ENCODE results near the gene KIF1B.

DNA sequence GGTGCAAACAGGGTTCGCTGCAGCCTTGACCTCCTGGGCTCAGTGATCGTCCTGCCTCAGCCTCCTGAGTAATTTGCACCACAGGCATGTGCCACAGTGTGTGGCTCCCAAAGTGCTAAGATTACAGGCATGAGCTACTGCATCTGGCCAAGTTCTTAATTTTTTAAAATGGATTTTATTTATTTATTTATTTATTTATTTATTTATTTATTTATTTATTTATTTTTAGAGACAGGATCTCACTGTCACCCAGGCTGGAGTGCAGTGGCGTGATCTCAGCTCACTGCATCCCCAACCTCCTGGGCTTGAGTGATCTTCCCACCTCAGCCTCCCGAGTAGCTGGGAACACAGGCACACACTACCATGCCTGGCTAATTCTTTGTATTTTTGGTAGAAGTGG is 54.7 kb downstream of the KIF1B start:
- TF ChIP-seq, protein P1, sequence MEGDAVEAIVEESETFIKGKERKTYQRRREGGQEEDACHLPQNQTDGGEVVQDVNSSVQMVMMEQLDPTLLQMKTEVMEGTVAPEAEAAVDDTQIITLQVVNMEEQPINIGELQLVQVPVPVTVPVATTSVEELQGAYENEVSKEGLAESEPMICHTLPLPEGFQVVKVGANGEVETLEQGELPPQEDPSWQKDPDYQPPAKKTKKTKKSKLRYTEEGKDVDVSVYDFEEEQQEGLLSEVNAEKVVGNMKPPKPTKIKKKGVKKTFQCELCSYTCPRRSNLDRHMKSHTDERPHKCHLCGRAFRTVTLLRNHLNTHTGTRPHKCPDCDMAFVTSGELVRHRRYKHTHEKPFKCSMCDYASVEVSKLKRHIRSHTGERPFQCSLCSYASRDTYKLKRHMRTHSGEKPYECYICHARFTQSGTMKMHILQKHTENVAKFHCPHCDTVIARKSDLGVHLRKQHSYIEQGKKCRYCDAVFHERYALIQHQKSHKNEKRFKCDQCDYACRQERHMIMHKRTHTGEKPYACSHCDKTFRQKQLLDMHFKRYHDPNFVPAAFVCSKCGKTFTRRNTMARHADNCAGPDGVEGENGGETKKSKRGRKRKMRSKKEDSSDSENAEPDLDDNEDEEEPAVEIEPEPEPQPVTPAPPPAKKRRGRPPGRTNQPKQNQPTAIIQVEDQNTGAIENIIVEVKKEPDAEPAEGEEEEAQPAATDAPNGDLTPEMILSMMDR (IDR thresholded peaks at IDR 0.05; ENCODE audit: low read depth, low read length, missing input control): no peak
- TF ChIP-seq, protein P2, sequence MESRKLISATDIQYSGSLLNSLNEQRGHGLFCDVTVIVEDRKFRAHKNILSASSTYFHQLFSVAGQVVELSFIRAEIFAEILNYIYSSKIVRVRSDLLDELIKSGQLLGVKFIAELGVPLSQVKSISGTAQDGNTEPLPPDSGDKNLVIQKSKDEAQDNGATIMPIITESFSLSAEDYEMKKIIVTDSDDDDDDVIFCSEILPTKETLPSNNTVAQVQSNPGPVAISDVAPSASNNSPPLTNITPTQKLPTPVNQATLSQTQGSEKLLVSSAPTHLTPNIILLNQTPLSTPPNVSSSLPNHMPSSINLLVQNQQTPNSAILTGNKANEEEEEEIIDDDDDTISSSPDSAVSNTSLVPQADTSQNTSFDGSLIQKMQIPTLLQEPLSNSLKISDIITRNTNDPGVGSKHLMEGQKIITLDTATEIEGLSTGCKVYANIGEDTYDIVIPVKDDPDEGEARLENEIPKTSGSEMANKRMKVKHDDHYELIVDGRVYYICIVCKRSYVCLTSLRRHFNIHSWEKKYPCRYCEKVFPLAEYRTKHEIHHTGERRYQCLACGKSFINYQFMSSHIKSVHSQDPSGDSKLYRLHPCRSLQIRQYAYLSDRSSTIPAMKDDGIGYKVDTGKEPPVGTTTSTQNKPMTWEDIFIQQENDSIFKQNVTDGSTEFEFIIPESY (IDR thresholded peaks at IDR 0.05): no peak
- no peak for TF ChIP-seq TAF1 (conservative IDR thresholded peaks at IDR 0.05)
- TF ChIP-seq, protein P3, sequence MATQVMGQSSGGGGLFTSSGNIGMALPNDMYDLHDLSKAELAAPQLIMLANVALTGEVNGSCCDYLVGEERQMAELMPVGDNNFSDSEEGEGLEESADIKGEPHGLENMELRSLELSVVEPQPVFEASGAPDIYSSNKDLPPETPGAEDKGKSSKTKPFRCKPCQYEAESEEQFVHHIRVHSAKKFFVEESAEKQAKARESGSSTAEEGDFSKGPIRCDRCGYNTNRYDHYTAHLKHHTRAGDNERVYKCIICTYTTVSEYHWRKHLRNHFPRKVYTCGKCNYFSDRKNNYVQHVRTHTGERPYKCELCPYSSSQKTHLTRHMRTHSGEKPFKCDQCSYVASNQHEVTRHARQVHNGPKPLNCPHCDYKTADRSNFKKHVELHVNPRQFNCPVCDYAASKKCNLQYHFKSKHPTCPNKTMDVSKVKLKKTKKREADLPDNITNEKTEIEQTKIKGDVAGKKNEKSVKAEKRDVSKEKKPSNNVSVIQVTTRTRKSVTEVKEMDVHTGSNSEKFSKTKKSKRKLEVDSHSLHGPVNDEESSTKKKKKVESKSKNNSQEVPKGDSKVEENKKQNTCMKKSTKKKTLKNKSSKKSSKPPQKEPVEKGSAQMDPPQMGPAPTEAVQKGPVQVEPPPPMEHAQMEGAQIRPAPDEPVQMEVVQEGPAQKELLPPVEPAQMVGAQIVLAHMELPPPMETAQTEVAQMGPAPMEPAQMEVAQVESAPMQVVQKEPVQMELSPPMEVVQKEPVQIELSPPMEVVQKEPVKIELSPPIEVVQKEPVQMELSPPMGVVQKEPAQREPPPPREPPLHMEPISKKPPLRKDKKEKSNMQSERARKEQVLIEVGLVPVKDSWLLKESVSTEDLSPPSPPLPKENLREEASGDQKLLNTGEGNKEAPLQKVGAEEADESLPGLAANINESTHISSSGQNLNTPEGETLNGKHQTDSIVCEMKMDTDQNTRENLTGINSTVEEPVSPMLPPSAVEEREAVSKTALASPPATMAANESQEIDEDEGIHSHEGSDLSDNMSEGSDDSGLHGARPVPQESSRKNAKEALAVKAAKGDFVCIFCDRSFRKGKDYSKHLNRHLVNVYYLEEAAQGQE (IDR thresholded peaks at IDR 0.05): no peak

Measured in liver (tissue), 3 donors.